ENCODE measurements around the gene GTSE1.

GTSE1 gene

GRCh38 chr22:46317646-46318045 is 21.0 kb downstream of the GTSE1 start:
- no peak for DNase-seq (ENCODE audit: extremely low read depth, insufficient read length)
- TF ChIP-seq, protein P1, sequence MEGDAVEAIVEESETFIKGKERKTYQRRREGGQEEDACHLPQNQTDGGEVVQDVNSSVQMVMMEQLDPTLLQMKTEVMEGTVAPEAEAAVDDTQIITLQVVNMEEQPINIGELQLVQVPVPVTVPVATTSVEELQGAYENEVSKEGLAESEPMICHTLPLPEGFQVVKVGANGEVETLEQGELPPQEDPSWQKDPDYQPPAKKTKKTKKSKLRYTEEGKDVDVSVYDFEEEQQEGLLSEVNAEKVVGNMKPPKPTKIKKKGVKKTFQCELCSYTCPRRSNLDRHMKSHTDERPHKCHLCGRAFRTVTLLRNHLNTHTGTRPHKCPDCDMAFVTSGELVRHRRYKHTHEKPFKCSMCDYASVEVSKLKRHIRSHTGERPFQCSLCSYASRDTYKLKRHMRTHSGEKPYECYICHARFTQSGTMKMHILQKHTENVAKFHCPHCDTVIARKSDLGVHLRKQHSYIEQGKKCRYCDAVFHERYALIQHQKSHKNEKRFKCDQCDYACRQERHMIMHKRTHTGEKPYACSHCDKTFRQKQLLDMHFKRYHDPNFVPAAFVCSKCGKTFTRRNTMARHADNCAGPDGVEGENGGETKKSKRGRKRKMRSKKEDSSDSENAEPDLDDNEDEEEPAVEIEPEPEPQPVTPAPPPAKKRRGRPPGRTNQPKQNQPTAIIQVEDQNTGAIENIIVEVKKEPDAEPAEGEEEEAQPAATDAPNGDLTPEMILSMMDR (IDR thresholded peaks at IDR 0.05; ENCODE audit: insufficient read depth, low read length, poor library complexity, severe bottlenecking): no peak
- H3K27me3 ChIP-seq (replicated peaks; ENCODE audit: control insufficient read depth, insufficient read depth, low read length): no peaks in the 10 kb centered on the region
- H3K4me3 ChIP-seq (replicated peaks; ENCODE audit: low read depth, low read length): no peak overlapping the region
- H3K36me3 ChIP-seq (ENCODE audit: control insufficient read depth, insufficient read depth, low read length): peaks cover 33% of the 10 kb centered on the region

DNA sequence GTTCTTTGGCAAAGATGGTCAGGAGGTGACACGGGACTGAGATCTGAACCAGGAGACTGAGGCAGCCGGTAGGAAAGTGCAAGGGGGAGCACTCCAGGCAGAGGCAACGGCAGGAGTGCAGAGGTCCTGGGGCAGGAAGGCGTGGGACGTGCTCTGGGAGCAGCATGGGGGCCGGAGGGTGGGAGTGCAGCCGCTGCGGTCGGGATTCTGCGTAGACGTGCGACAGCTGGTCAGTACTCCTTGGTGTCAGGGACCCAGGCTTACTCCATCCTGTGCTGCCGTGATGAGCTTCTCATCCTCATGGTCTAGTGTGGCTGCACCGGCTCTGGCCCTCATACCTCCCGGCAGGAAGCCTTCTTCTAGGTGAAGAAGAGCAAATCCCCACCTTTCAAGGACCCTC is 21.9 kb downstream of the GTSE1 start:
- H3K36me3 ChIP-seq (ENCODE audit: control insufficient read depth, insufficient read depth, low read length): peaks cover 36% of the 10 kb centered on the region
- no peaks in the 10 kb centered on the region for H3K27me3 ChIP-seq (replicated peaks; ENCODE audit: control insufficient read depth, insufficient read depth, low read length)
- TF ChIP-seq, protein P1 (IDR thresholded peaks at IDR 0.05; ENCODE audit: insufficient read depth, low read length, poor library complexity, severe bottlenecking): no peak
- no peak for DNase-seq (ENCODE audit: extremely low read depth, insufficient read length)
- H3K4me3 ChIP-seq (replicated peaks; ENCODE audit: low read depth, low read length): no peak overlapping the region

GRCh38 chr22:46319319-46319718 is 22.6 kb downstream of the GTSE1 start:
- Histone ChIP-seq H3K36me3 (ENCODE audit: control insufficient read depth, insufficient read depth, low read length) (peaks cover 37% of the 10 kb centered on the region), H3K27me3 (replicated peaks; ENCODE audit: control insufficient read depth, insufficient read depth, low read length) (no peaks in the 10 kb centered on the region), H3K4me3 (replicated peaks; ENCODE audit: low read depth, low read length) (no peak overlapping the region)
- DNase-seq (ENCODE audit: extremely low read depth, insufficient read length): no peak
- TF ChIP-seq, protein P1 (IDR thresholded peaks at IDR 0.05; ENCODE audit: insufficient read depth, low read length, poor library complexity, severe bottlenecking): no peak

- peaks cover 37% of the 10 kb centered on the region for H3K36me3 ChIP-seq (ENCODE audit: control insufficient read depth, insufficient read depth, low read length)
- H3K4me3 ChIP-seq (replicated peaks; ENCODE audit: low read depth, low read length): no peak overlapping the region
- H3K27me3 ChIP-seq (replicated peaks; ENCODE audit: control insufficient read depth, insufficient read depth, low read length): no peaks in the 10 kb centered on the region
- TF ChIP-seq, protein P1 (IDR thresholded peaks at IDR 0.05; ENCODE audit: insufficient read depth, low read length, poor library complexity, severe bottlenecking): no peak
- no peak for DNase-seq (ENCODE audit: extremely low read depth, insufficient read length)
These were observed 23.6 kb downstream of the GTSE1 start for GRCh38 chr22:46320166-46320710.

DNA sequence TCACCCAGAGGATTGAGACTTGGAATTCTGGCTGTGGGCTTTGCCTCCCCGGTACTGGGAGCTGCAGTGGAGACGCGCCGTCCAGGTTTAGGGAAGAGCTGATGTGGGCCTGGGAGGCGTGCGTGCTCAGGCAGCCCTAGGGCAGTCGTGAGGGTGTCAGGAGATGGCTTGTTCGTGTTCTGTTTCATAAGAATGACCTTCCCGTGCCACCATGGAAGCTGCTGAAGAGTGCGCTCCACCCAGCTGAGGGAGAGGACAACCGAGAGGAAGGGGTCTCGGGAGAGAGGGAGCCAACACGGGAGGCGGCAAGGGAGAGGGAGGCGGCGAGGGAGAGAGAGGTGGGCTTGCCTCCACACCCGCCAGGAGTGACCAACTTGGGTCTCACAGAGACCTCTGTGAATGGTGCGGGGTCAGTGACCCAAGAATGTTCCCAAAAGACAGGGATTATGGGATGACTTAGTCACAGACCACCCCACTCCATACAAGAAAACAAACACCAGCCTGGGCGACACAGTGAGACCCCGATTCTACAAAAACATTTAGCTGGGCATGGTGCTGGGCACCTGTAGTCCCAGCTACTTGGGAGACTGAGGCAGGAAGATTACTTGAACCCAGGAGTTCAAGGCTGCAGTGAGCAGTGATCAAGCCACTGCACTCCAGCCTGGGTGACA is 24.2 kb downstream of the GTSE1 start:
- TF ChIP-seq, protein P1 (IDR thresholded peaks at IDR 0.05; ENCODE audit: insufficient read depth, low read length, poor library complexity, severe bottlenecking): no peak
- H3K36me3 ChIP-seq (ENCODE audit: control insufficient read depth, insufficient read depth, low read length): peaks cover 40% of the 10 kb centered on the region
- no peak for DNase-seq (ENCODE audit: extremely low read depth, insufficient read length)
- H3K4me3 ChIP-seq (replicated peaks; ENCODE audit: low read depth, low read length): no peak overlapping the region
- H3K27me3 ChIP-seq (replicated peaks; ENCODE audit: control insufficient read depth, insufficient read depth, low read length): no peaks in the 10 kb centered on the region

Measured in GM06990 (cell line).